OCI-LY1 (cell line): ENCODE data around the gene ATF7IP.
"Not testable (repeated sequence)": the region's sequence is repeated elsewhere in the genome, so short reads cannot be mapped to it uniquely, and the experiment has no call there.

ENCODE experiments used
- H2AFZ ChIP-seq: fragments of 200-600 bp; sonication (generic), shearing (Covaris generic); 2 replicates; pipeline ENCODE4 v1.6.0; 2014; ENCODE audit warnings: antibody characterized with exemption, mild to moderate bottlenecking, low read length
- H3F3A ChIP-seq: fragments of 200-600 bp; sonication (generic), shearing (Covaris generic); 2 replicates; pipeline ENCODE4 v1.6.0; 2014; ENCODE audit warnings: mild to moderate bottlenecking, antibody characterized with exemption, low read length, moderate library complexity; ENCODE audit not compliant: insufficient read depth
- H3K27ac ChIP-seq: fragments of 200-600 bp; sonication (generic); 2 replicates; pipeline ENCODE4 v1.5.1; 2014; ENCODE audit warnings: low read length, mixed run types, mild to moderate bottlenecking, low read depth; ENCODE audit not compliant: poor library complexity, severe bottlenecking
- H3K27me3 ChIP-seq: fragments of 200-600 bp; sonication (generic); 2 replicates; pipeline ENCODE4 v1.6.0; 2014; ENCODE audit warnings: antibody characterized with exemption, mild to moderate bottlenecking, low read length, moderate library complexity; ENCODE audit not compliant: insufficient read depth
- H3K36me3 ChIP-seq: fragments of 200-600 bp; sonication (generic); 2 replicates; pipeline ENCODE4 v1.6.1; 2014; ENCODE audit warnings: mild to moderate bottlenecking, antibody characterized with exemption, low read length, moderate library complexity, mixed read lengths; ENCODE audit not compliant: insufficient read depth
- H3K4me1 ChIP-seq: fragments of 200-600 bp; sonication (generic); 2 replicates; pipeline ENCODE4 v1.5.1; 2014; ENCODE audit warnings: mild to moderate bottlenecking, low read length, moderate library complexity; ENCODE audit not compliant: insufficient read depth, severe bottlenecking
- H3K4me2 ChIP-seq: fragments of 200-600 bp; sonication (generic), shearing (Covaris generic); 2 replicates; pipeline ENCODE4 v1.6.1; 2014; ENCODE audit warnings: low read length
- H3K4me3 ChIP-seq: fragments of 200-600 bp; sonication (generic); 2 replicates; pipeline ENCODE4 v1.5.1; 2014; ENCODE audit warnings: low read length, low read depth, mild to moderate bottlenecking, mixed read lengths; ENCODE audit not compliant: poor library complexity, severe bottlenecking
- H3K79me2 ChIP-seq: fragments of 200-600 bp; shearing (Covaris generic); 2 replicates; pipeline ENCODE4 v1.6.1; 2016; ENCODE audit warnings: mixed run types, low read length, mixed read lengths; ENCODE audit not compliant: insufficient read depth
- H3K9ac ChIP-seq: fragments of 200-600 bp; sonication (generic), shearing (Covaris generic); 2 replicates; pipeline ENCODE4 v1.6.1; 2014; ENCODE audit warnings: mild to moderate bottlenecking, low read length, mixed read lengths
- H3K9me2 ChIP-seq: fragments of 200-600 bp; sonication (generic), shearing (Covaris generic); 2 replicates; pipeline ENCODE4 v1.6.1; 2014; ENCODE audit warnings: low read depth, mild to moderate bottlenecking, low read length, mixed read lengths
- H3K9me3 ChIP-seq: fragments of 200-600 bp; shearing (Covaris generic); 2 replicates; pipeline ENCODE4 v1.6.1; 2014; ENCODE audit warnings: low read length, mixed read lengths
- H4K20me1 ChIP-seq: fragments of 200-600 bp; sonication (generic), shearing (Covaris generic); 2 replicates; pipeline ENCODE4 v1.6.0; 2016; ENCODE audit warnings: mild to moderate bottlenecking, low read length; ENCODE audit not compliant: insufficient read depth
- EZH2 ChIP-seq: fragments of 200-600 bp; sonication (generic), shearing (Covaris generic); IDR thresholded peaks from 2 replicates; pipeline ENCODE4 v1.8.0; 2017; ENCODE audit warnings: borderline replicate concordance, mixed run types, mild to moderate bottlenecking, antibody characterized with exemption, low read length, moderate library complexity, mixed read lengths
- TF ChIP-seq, protein P1 (sequence below): fragments of 200-600 bp; sonication (generic), shearing (Covaris generic); IDR thresholded peaks from 2 replicates; pipeline ENCODE4 v1.5.1; 2017; ENCODE audit warnings: mild to moderate bottlenecking, antibody characterized with exemption, low read length, moderate library complexity, mixed read lengths

Gene ATF7IP

DNA sequence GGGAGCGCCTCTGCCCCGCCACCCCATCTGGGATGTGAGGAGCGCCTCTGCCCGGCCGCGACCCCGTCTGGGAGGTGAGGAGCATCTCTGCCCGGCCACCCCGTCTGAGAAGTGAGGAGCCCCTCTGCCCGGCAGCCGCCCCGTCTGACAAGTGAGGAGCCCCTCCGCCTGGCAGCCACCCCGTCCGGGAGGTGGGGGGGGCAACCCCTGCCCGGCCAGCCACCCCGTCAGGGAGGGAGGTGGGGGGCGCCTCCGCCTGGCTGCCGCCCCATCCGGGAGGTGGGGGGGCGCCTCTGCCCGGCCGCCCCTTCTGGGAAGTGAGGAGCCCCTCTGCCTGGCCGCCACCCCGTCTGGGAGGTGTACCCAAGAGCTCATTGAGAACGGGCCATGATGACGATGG, 10.8 kb upstream of the ATF7IP start:
- H3K36me3 ChIP-seq, H3K79me2 ChIP-seq, H3K4me3 ChIP-seq, H3K4me1 ChIP-seq, H4K20me1 ChIP-seq, H3K27ac ChIP-seq, H3F3A ChIP-seq, H3K4me2 ChIP-seq, H3K27me3 ChIP-seq, H2AFZ ChIP-seq, H3K9ac ChIP-seq, H3K9me2 ChIP-seq: not testable (repeated sequence)
- H3K9me3 ChIP-seq, result peaks cover 16% of the 10 kb centered on the region

DNA sequence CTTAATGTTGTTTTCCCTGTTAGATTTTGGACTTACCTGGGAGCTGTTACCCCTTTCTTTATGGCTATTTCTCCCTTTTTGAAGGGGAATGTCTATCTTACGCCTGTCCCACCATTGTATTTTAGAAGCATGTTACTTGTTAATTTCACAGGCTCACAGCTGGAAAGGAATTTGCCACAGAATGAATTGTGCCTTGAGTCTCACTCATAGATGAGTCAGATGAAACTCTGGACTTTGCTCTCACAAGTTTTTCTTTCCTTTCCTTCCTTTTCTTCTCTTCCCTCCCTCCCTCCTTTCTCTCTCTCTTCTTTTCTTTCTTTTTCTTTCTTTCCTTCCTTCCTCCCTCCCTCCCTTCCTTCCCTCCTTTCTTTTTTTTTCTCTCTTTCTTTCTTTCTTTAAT, 9.3 kb upstream of the ATF7IP start:
- Histone ChIP-seq H3K27ac (no peak overlapping the region), H3K36me3 (no peaks in the 10 kb centered on the region), H2AFZ (no peak overlapping the region), H3K79me2 (no peaks in the 10 kb centered on the region), H3K4me1 (peaks cover under 1% of the 10 kb centered on the region), H3K4me2 (no peak overlapping the region), H3K9me3 (peaks cover 13% of the 10 kb centered on the region), H3K9me2 (no peaks in the 10 kb centered on the region), H3K9ac (no peak overlapping the region), H3F3A (no peaks in the 10 kb centered on the region), H3K27me3 (no peaks in the 10 kb centered on the region), H4K20me1 (no peaks in the 10 kb centered on the region), H3K4me3 (no peak overlapping the region)
- TF ChIP-seq, protein P1, sequence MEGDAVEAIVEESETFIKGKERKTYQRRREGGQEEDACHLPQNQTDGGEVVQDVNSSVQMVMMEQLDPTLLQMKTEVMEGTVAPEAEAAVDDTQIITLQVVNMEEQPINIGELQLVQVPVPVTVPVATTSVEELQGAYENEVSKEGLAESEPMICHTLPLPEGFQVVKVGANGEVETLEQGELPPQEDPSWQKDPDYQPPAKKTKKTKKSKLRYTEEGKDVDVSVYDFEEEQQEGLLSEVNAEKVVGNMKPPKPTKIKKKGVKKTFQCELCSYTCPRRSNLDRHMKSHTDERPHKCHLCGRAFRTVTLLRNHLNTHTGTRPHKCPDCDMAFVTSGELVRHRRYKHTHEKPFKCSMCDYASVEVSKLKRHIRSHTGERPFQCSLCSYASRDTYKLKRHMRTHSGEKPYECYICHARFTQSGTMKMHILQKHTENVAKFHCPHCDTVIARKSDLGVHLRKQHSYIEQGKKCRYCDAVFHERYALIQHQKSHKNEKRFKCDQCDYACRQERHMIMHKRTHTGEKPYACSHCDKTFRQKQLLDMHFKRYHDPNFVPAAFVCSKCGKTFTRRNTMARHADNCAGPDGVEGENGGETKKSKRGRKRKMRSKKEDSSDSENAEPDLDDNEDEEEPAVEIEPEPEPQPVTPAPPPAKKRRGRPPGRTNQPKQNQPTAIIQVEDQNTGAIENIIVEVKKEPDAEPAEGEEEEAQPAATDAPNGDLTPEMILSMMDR, result no peak
- TF ChIP-seq EZH2, result no peak

DNA sequence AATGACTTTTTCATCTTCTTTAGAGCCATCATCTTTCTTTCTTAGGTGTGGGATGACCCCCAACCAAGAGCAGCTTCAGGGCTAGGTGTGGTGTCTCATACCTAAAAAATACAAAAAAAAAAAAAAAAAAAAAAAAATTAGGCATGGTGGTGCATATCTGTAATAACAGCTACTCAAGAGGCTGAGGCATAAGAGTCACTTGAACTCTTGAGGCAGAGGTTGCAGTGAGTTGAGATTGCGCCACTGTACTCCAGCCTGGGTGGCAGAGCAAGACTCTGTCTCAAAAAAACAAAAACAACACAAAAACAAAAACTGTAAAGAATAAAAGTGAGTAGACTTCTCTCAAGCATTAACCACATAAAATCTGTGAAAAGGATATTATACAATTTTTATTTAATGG, 8.0 kb upstream of the ATF7IP start:
- Histone ChIP-seq H3K27ac (no peak overlapping the region), H3K9me2 (no peaks in the 10 kb centered on the region), H3K9me3 (peaks cover 8% of the 10 kb centered on the region), H3K9ac (no peak overlapping the region), H3K4me3 (no peak overlapping the region), H3K36me3 (no peaks in the 10 kb centered on the region), H3K79me2 (no peaks in the 10 kb centered on the region), H4K20me1 (no peaks in the 10 kb centered on the region), H3F3A (no peaks in the 10 kb centered on the region), H3K4me1 (peaks cover 14% of the 10 kb centered on the region), H2AFZ (no peak overlapping the region), H3K27me3 (no peaks in the 10 kb centered on the region), H3K4me2 (no peak overlapping the region)
- TF ChIP-seq, protein P1, result no peak
- no peak for TF ChIP-seq EZH2

DNA sequence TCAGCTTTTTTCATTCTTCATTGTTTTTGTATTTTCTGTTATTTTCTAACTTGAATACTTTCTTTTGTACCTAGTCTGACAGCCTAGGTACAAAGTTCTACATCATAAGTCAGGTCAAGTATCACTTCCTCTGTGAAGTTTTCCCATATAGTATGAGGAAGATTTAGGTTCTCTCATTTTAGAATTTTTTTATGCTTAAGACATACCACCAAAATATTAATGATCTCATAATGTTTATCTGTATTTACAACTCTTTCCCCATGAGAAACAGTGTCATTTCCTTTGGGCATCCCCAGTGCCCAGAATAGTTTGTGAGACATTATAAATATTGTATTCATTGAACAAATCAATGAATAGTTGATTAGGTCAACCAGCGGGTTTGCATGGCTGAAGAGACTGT, 3.1 kb upstream of the ATF7IP start:
- Histone ChIP-seq H3K4me3 (no peak overlapping the region), H3K4me1 (peaks cover 39% of the 10 kb centered on the region), H3K9me3 (no peaks in the 10 kb centered on the region; the same call in 1 of the 2 replicates), H3K79me2 (peaks cover 13% of the 10 kb centered on the region), H3K9me2 (no peaks in the 10 kb centered on the region), H3K27me3 (no peaks in the 10 kb centered on the region), H3K9ac (no peak overlapping the region), H3F3A (peaks cover 5% of the 10 kb centered on the region; the same call in 1 of the 2 replicates), H3K36me3 (peaks cover 12% of the 10 kb centered on the region), H3K4me2 (no peak overlapping the region), H3K27ac (peak overlapping the region; percentile 64), H2AFZ (no peak overlapping the region), H4K20me1 (no peaks in the 10 kb centered on the region)
- TF ChIP-seq, protein P1, result no peak
- no peak for TF ChIP-seq EZH2
